ENCODE measurements around the gene BMP7. TPM values are rescaled to one million over a fixed set of nuclear protein-coding genes. Genes with fewer than 3 reads are reported as not detected.

The BMP7 gene
- total RNA-seq, 2 experiments from 2014 or later = 2.2 to 94.2 TPM

DNA sequence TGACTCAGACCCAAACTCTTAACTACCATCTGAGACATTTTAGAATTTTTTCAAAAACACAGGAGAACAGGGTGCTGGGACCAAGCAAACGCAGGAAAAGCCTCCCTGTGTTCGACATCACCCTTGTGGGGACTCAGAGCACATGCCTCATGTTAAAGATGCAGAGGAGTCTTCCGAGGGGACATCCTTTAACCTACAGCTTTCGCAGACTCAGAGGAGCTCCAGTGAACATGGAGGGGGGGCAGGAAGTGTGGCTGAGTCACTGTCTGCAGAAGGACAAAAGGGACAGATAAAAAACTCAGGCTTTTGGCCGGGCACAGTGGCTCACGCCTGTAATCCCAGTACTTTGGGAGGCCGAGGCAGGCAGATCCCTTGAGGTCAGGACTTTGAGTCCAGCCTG, 15.1 kb downstream of the BMP7 start:
- intact Hi-C loops (cut with micrococcal nuclease; ENCODE audit: unreplicated experiment) = no loop called here
- TF ChIP-seq, protein P1, sequence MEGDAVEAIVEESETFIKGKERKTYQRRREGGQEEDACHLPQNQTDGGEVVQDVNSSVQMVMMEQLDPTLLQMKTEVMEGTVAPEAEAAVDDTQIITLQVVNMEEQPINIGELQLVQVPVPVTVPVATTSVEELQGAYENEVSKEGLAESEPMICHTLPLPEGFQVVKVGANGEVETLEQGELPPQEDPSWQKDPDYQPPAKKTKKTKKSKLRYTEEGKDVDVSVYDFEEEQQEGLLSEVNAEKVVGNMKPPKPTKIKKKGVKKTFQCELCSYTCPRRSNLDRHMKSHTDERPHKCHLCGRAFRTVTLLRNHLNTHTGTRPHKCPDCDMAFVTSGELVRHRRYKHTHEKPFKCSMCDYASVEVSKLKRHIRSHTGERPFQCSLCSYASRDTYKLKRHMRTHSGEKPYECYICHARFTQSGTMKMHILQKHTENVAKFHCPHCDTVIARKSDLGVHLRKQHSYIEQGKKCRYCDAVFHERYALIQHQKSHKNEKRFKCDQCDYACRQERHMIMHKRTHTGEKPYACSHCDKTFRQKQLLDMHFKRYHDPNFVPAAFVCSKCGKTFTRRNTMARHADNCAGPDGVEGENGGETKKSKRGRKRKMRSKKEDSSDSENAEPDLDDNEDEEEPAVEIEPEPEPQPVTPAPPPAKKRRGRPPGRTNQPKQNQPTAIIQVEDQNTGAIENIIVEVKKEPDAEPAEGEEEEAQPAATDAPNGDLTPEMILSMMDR (conservative IDR thresholded peaks at IDR 0.05; ENCODE audit: low read length) = no peak
- TF ChIP-seq EZH2phosphoT487 (IDR thresholded peaks at IDR 0.05; ENCODE audit: borderline replicate concordance, low read depth, low read length) = no peak
- peak overlapping the region; percentile 72 for H3K27ac ChIP-seq (ENCODE audit: low read depth, low read length, poor library complexity, severe bottlenecking)
- H3K79me2 ChIP-seq (ENCODE audit: insufficient read depth, low read depth, low read length) = peaks cover 100% of the 10 kb centered on the region
- CTCF ChIA-PET (ENCODE audit: unreplicated experiment) = no interaction called here
- H3K4me2 ChIP-seq (ENCODE audit: low read length) = peak overlapping the region; percentile 75
- peaks cover 35% of the 10 kb centered on the region for H3K36me3 ChIP-seq (ENCODE audit: insufficient read depth, low read length)
- H3K9me3 ChIP-seq (ENCODE audit: low read length) = no peaks in the 10 kb centered on the region
- peak; percentile 57 for DNase-seq (ENCODE audit: low spot score)
- POLR2A ChIA-PET = no interaction called here
- peaks cover 86% of the 10 kb centered on the region for H3K4me1 ChIP-seq (ENCODE audit: insufficient read depth, low read length, poor library complexity, severe bottlenecking)
- H2AFZ ChIP-seq (ENCODE audit: low read length) = peak overlapping the region; percentile 24; the same call in 1 of the 2 replicates
- no peaks in the 10 kb centered on the region for H4K20me1 ChIP-seq (ENCODE audit: insufficient read depth, low read length)
- BruUV-seq (replicated peaks) = no TSS peak
- H3K9me2 ChIP-seq (ENCODE audit: insufficient read depth, low read length) = no peaks in the 10 kb centered on the region
- peak overlapping the region; percentile 46 for H3K4me3 ChIP-seq (ENCODE audit: low read depth, low read length, poor library complexity, severe bottlenecking)

DNA sequence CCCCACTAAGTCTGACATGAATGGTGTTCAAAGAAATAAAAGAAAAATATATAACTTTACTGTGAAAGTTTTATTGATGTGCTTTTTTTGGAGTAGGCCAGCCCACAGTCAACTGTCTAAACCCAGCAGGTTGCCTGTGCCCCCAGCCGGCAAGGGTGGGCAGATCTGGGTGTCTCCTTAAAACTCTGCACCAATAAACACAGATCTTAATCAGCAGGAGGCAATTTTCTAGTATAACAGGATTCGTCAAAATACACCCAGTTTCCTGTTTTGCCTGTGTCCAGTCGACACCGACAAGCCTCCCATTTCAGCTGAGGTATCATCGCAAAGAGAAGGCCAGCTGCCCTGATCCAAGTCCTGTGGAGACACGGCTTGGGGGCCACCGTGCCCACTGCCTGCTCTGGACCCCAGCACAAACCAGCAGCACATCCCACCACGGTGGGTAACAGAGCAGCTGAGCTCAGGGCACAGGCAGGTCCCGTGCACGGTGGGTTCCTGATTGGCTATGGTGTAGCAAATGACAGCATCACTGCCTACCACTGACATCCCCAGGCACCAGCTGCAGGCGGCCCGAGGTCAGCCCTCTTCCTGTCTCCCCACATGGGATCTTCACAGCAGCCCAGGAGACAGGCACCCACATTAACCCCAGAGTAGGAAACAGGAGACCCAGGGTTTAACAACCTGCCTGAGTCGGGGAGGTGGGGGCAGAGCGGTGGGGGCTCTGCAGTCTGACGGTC, 15.7 kb downstream of the BMP7 start:
- POLR2A ChIA-PET = no interaction called here
- H2AFZ ChIP-seq (ENCODE audit: low read length) = peak overlapping the region; percentile 24; the same call in 1 of the 2 replicates
- CTCF ChIA-PET (ENCODE audit: unreplicated experiment) = no interaction called here
- no peak for TF ChIP-seq EZH2phosphoT487 (IDR thresholded peaks at IDR 0.05; ENCODE audit: borderline replicate concordance, low read depth, low read length)
- TF ChIP-seq, protein P1 (conservative IDR thresholded peaks at IDR 0.05; ENCODE audit: low read length) = no peak
- intact Hi-C loops (cut with micrococcal nuclease; ENCODE audit: unreplicated experiment) = no loop called here
- no peaks in the 10 kb centered on the region for H3K9me3 ChIP-seq (ENCODE audit: low read length)
- H3K4me1 ChIP-seq (ENCODE audit: insufficient read depth, low read length, poor library complexity, severe bottlenecking) = peaks cover 86% of the 10 kb centered on the region
- H3K36me3 ChIP-seq (ENCODE audit: insufficient read depth, low read length) = peaks cover 29% of the 10 kb centered on the region
- peak overlapping the region; percentile 72 for H3K27ac ChIP-seq (ENCODE audit: low read depth, low read length, poor library complexity, severe bottlenecking)
- no peaks in the 10 kb centered on the region for H3K9me2 ChIP-seq (ENCODE audit: insufficient read depth, low read length)
- H3K79me2 ChIP-seq (ENCODE audit: insufficient read depth, low read depth, low read length) = peaks cover 100% of the 10 kb centered on the region
- no TSS peak for BruUV-seq (replicated peaks)
- peak; percentile 71 for DNase-seq (ENCODE audit: low spot score)
- no peaks in the 10 kb centered on the region for H4K20me1 ChIP-seq (ENCODE audit: insufficient read depth, low read length)
- H3K4me3 ChIP-seq (ENCODE audit: low read depth, low read length, poor library complexity, severe bottlenecking) = peak overlapping the region; percentile 46
- peak overlapping the region; percentile 75 for H3K4me2 ChIP-seq (ENCODE audit: low read length)

DNA sequence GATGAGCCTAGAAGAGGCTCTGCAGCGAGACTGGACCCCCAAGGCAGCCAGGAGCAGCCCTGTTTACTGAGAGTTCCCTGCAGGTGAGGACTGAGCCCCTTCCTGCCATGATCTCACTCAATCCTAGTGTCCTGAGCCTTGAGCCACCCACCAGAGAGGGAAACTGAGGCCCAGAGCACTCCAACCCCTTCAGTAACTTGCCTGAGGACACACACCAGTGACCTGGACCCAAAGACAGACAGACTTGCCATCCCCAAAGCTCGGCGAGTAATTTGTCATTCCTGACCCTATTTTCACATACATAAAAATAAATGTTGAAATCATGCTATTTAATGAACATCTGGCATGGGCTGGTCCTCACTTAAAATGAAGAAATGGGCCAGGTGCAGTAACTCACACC, 16.7 kb downstream of the BMP7 start:
- ChIA-PET POLR2A (no interaction called here), CTCF (ENCODE audit: unreplicated experiment) (no interaction called here)
- peak overlapping the region; percentile 18; the same call in 1 of the 2 replicates for H3K4me2 ChIP-seq (ENCODE audit: low read length)
- no peaks in the 10 kb centered on the region for H3K9me2 ChIP-seq (ENCODE audit: insufficient read depth, low read length)
- intact Hi-C loops (cut with micrococcal nuclease; ENCODE audit: unreplicated experiment) = loop anchor here (5.0 to 10.0 kb wide), 2 partner anchors 68 to 155 kb away; no protein-coding TSS in a partner anchor
- no peaks in the 10 kb centered on the region for H4K20me1 ChIP-seq (ENCODE audit: insufficient read depth, low read length)
- TF ChIP-seq EZH2phosphoT487 (IDR thresholded peaks at IDR 0.05; ENCODE audit: borderline replicate concordance, low read depth, low read length) = no peak
- TF ChIP-seq, protein P1 (conservative IDR thresholded peaks at IDR 0.05; ENCODE audit: low read length) = no peak
- H3K9me3 ChIP-seq (ENCODE audit: low read length) = no peaks in the 10 kb centered on the region
- no peak overlapping the region for H3K27ac ChIP-seq (ENCODE audit: low read depth, low read length, poor library complexity, severe bottlenecking)
- H3K4me3 ChIP-seq (ENCODE audit: low read depth, low read length, poor library complexity, severe bottlenecking) = no peak overlapping the region
- peaks cover 100% of the 10 kb centered on the region for H3K79me2 ChIP-seq (ENCODE audit: insufficient read depth, low read depth, low read length)
- peaks cover 26% of the 10 kb centered on the region for H3K36me3 ChIP-seq (ENCODE audit: insufficient read depth, low read length)
- H3K4me1 ChIP-seq (ENCODE audit: insufficient read depth, low read length, poor library complexity, severe bottlenecking) = peaks cover 86% of the 10 kb centered on the region
- BruUV-seq (replicated peaks) = no TSS peak
- DNase-seq (ENCODE audit: low spot score) = no peak
- no peak overlapping the region for H2AFZ ChIP-seq (ENCODE audit: low read length)

Measured in OCI-LY7 (cell line).